B cell (primary cell): ENCODE data around the gene ZNF557. TPM values are rescaled to one million over a fixed set of nuclear protein-coding genes. Genes with fewer than 3 reads are reported as not detected.
"Not testable (repeated sequence)": the region's sequence is repeated elsewhere in the genome, so short reads cannot be mapped to it uniquely, and the experiment has no call there.

Experiments
- ATAC-seq: fragments of 200-7000 bp; cut with Tn5 transposase; one replicate; pipeline ENCODE4 v1.10.0; 2021; ENCODE audit warnings: low read depth, mild to moderate bottlenecking, moderate number of reproducible peaks, moderate library complexity
- CTCF ChIA-PET: fragments of 350-600 bp; sonication (Branson Sonifier 250); formaldehyde crosslinking; loops from one replicate; lab custom pipeline; 2021; ENCODE audit warnings: antibody characterized with exemption, inconsistent platforms; lab: Charles Lee
- POLR2A ChIA-PET: fragments of 350-600 bp; sonication (Branson Sonifier 250); formaldehyde crosslinking; loops from one replicate; lab custom pipeline; 2021; ENCODE audit warnings: antibody characterized with exemption; lab: Charles Lee
- DNase-seq: peaks from one replicate; pipeline ENCODE4 v3.0.0; 2013
- H2AFZ ChIP-seq: 2 replicates; pipeline ENCODE4 v1.6.1; 2012; ENCODE audit warnings: mild to moderate bottlenecking, low read depth, low read length; ENCODE audit not compliant: insufficient read depth, poor library complexity, severe bottlenecking
- H3K27ac ChIP-seq, 2 donors: 1 replicate in 1 of 2; 2 replicates in 1 of 2; pipeline ENCODE4 v1.5.1; 2012 to 2013; ENCODE audit warnings: low read length in 2 of 2, mild to moderate bottlenecking in 2 of 2, moderate library complexity in 1 of 2
- H3K27me3 ChIP-seq, 4 experiments: fragments of 200-600 bp in 1 of 4; sonication (generic) in 1 of 4; replicated peaks in 1 of 4; 1 replicate in 2 of 4; 2 replicates in 2 of 4; pipeline versions ENCODE4 v1.6.1 to v1.7.0; 2013 to 2016; ENCODE audit warnings: low read length in 3 of 4, mild to moderate bottlenecking in 2 of 4, mixed read lengths in 1 of 4, moderate library complexity in 1 of 4; ENCODE audit not compliant: insufficient read depth in 4 of 4, control insufficient read depth in 3 of 4; ENCODE audit errors: control extremely low read depth in 1 of 4
- H3K36me3 ChIP-seq, 2 experiments: replicated peaks in 1 of 2; 1 replicate in 1 of 2; 2 replicates in 1 of 2; pipeline versions ENCODE4 v1.6.1 to v1.7.1; 2013; ENCODE audit warnings: low read length in 1 of 2; ENCODE audit not compliant: insufficient read depth in 2 of 2, control insufficient read depth in 1 of 2; ENCODE audit errors: control extremely low read depth in 1 of 2, extremely low read depth in 1 of 2
- H3K4me1 ChIP-seq, 2 donors: fragments of 200-600 bp in 1 of 2; sonication (generic) in 1 of 2; 1 replicate in 1 of 2; 2 replicates in 1 of 2; pipeline versions ENCODE4 v1.5.1 to v1.6.1; 2013 to 2017; ENCODE audit warnings: low read length in 2 of 2; ENCODE audit not compliant: control insufficient read depth in 2 of 2, insufficient read depth in 2 of 2
- H3K4me2 ChIP-seq: replicated peaks from 2 replicates; pipeline ENCODE3; 2012; ENCODE audit warnings: mild to moderate bottlenecking, low read depth, low read length; ENCODE audit not compliant: poor library complexity, severe bottlenecking
- H3K4me3 ChIP-seq, 5 experiments: fragments of 200-600 bp in 1 of 5; sonication (generic) in 1 of 5; 1 replicate in 3 of 5; 2 replicates in 2 of 5; pipeline versions ENCODE4 v1.5.1 to v1.7.0; 2011 to 2016; ENCODE audit warnings: low read length in 4 of 5, mild to moderate bottlenecking in 4 of 5, low read depth in 2 of 5, control low read depth in 1 of 5, moderate library complexity in 1 of 5; ENCODE audit not compliant: insufficient read depth in 1 of 5; ENCODE audit errors: control extremely low read depth in 1 of 5, extremely low read depth in 1 of 5
- H3K79me2 ChIP-seq: fragments of 200-600 bp; sonication (generic); one replicate; pipeline ENCODE4 v1.6.0; 2016; ENCODE audit warnings: low read length; ENCODE audit not compliant: control insufficient read depth, insufficient read depth
- H3K9ac ChIP-seq: fragments of 200-600 bp; sonication (generic); 2 replicates; pipeline ENCODE4 v1.6.1; 2017; ENCODE audit warnings: mild to moderate bottlenecking, low read length, moderate library complexity
- H3K9me3 ChIP-seq, 3 donors: one replicate each; pipeline versions ENCODE4 v1.6.1 to v1.7.1; 2013; ENCODE audit warnings: low read length in 2 of 3; ENCODE audit not compliant: control insufficient read depth in 2 of 3, insufficient read depth in 1 of 3; ENCODE audit errors: control extremely low read depth in 1 of 3
- H4K20me1 ChIP-seq: 2 replicates; pipeline ENCODE4 v1.6.0; 2012; ENCODE audit warnings: mild to moderate bottlenecking, low read length; ENCODE audit not compliant: insufficient read depth, control insufficient read depth, poor library complexity, severe bottlenecking
- H3K27ac Mint-ChIP-seq: one replicate; pipeline ENCODE4 v1.8.0; 2021; ENCODE audit warnings: mixed read lengths
- H3K27me3 Mint-ChIP-seq: one replicate; pipeline ENCODE4 v1.8.0; 2021; ENCODE audit warnings: mixed read lengths
- H3K4me1 Mint-ChIP-seq: one replicate; pipeline ENCODE4 v1.8.0; 2021; ENCODE audit warnings: mixed read lengths
- H3K4me3 Mint-ChIP-seq: one replicate; pipeline ENCODE4 v1.8.0; 2021; ENCODE audit warnings: mixed read lengths
- H3K9me3 Mint-ChIP-seq: one replicate; pipeline ENCODE4 v1.8.0; 2022; ENCODE audit warnings: mixed read lengths; ENCODE audit not compliant: insufficient read depth
- whole genome bisulfite sequencing: methylation state at CpG from one replicate; pipeline ENCODE4 v1.1.5; 2013; ENCODE audit warnings: missing lambda C conversion rate; ENCODE audit not compliant: insufficient coverage; 5-methylcytosine and 5-hydroxymethylcytosine counted together
- intact Hi-C: fragments of 100-400 bp; cut with micrococcal nuclease; formaldehyde crosslinking; loops from one replicate; pipeline ENCODE4 v1.10.0; 2022
- polyA plus RNA-seq: library from polyadenylated mRNA; depleted of rRNA; stranded (reverse); fragments of >200 nt; gene quantifications from 2 replicates; pipeline ENCODE4 v1.2.3, GENCODE V29; 2012
- total RNA-seq, 2 donors: library from RNA; stranded (reverse); fragments of 120-200 nt in 1 of 2; gene quantifications; 1 replicate in 1 of 2; 2 replicates in 1 of 2; pipeline versions ENCODE4 v1.2.3 to v1.2.4, GENCODE V29; 2013 to 2022

The ZNF557 gene
- total and polyA plus RNA-seq, 2 donors (not counting 1 experiment from before 2014, with no cell fraction given) = 1.5 to 26.8 TPM

- H3K9me3 Mint-ChIP-seq, H3K27ac Mint-ChIP-seq, H3K9me3 ChIP-seq, H3K4me1 Mint-ChIP-seq, H3K27me3 ChIP-seq, intact Hi-C loops, ATAC-seq, H4K20me1 ChIP-seq, CTCF ChIA-PET, H3K4me3 Mint-ChIP-seq, H3K9ac ChIP-seq, H3K27me3 Mint-ChIP-seq, POLR2A ChIA-PET, H3K36me3 ChIP-seq, H3K4me1 ChIP-seq, H2AFZ ChIP-seq, H3K4me3 ChIP-seq, H3K27ac ChIP-seq, H3K79me2 ChIP-seq, H3K4me2 ChIP-seq, DNase-seq: not testable (repeated sequence)
- whole genome bisulfite sequencing = no CpG with 5 or more reads among the region's 9 CpGs
Observed at GRCh38 chr19:7030278-7030677, 39.2 kb upstream of the ZNF557 start, which contains the start of gene MBD3L5. Gene MBD3L5 (plus strand): TSS chr19:7030578. CDS start chr19:7030612, 34 bp downstream.

- WGBS = no CpG with 5 or more reads among the region's 9 CpGs
- POLR2A ChIA-PET, ATAC-seq, H3K4me1 ChIP-seq, H3K27me3 ChIP-seq, intact Hi-C loops, H4K20me1 ChIP-seq, H2AFZ ChIP-seq, H3K36me3 ChIP-seq, H3K27ac Mint-ChIP-seq, H3K4me1 Mint-ChIP-seq, CTCF ChIA-PET, H3K79me2 ChIP-seq, H3K9me3 ChIP-seq, H3K27ac ChIP-seq, DNase-seq, H3K27me3 Mint-ChIP-seq, H3K4me2 ChIP-seq, H3K9ac ChIP-seq, H3K9me3 Mint-ChIP-seq, H3K4me3 Mint-ChIP-seq, H3K4me3 ChIP-seq: not testable (repeated sequence)
Observed at GRCh38 chr19:7040079-7040478, 29.4 kb upstream of the ZNF557 start, which contains the start of gene MBD3L4. Gene MBD3L4 (minus strand): TSS chr19:7040179. CDS start chr19:7040144, 35 bp downstream.

- H3K27ac ChIP-seq, CTCF ChIA-PET, H3K4me3 ChIP-seq, H4K20me1 ChIP-seq, H3K9ac ChIP-seq, H2AFZ ChIP-seq, H3K9me3 ChIP-seq, ATAC-seq, H3K27ac Mint-ChIP-seq, H3K27me3 Mint-ChIP-seq, DNase-seq, H3K36me3 ChIP-seq, intact Hi-C loops, H3K79me2 ChIP-seq, H3K4me3 Mint-ChIP-seq, H3K4me2 ChIP-seq, H3K4me1 ChIP-seq, H3K9me3 Mint-ChIP-seq, H3K4me1 Mint-ChIP-seq, POLR2A ChIA-PET, H3K27me3 ChIP-seq: not testable (repeated sequence)
- WGBS = no CpG with 5 or more reads among the region's 2 CpGs
Observed at GRCh38 chr19:7041563-7041962, 27.9 kb upstream of the ZNF557 start.

GRCh38 chr19:7049021-7049420 is 20.5 kb upstream of the ZNF557 start, which contains the start of gene MBD3L2:
Gene MBD3L2 (plus strand): TSS chr19:7049321. CDS start chr19:7049374, 53 bp downstream.
- H3K27me3 ChIP-seq, ATAC-seq, CTCF ChIA-PET: not testable (repeated sequence)

More at GRCh38 chr19:7049021-7049420, 20.5 kb upstream of the ZNF557 start, which contains the start of gene MBD3L2:
- H3K27ac ChIP-seq, H3K9me3 Mint-ChIP-seq, DNase-seq, H3K4me1 ChIP-seq, POLR2A ChIA-PET, H3K4me2 ChIP-seq, H3K4me3 Mint-ChIP-seq, H3K9me3 ChIP-seq, H4K20me1 ChIP-seq, H2AFZ ChIP-seq, intact Hi-C loops, H3K79me2 ChIP-seq, H3K4me3 ChIP-seq, H3K36me3 ChIP-seq, H3K27me3 Mint-ChIP-seq, H3K27ac Mint-ChIP-seq, H3K9ac ChIP-seq, H3K4me1 Mint-ChIP-seq: not testable (repeated sequence)
- WGBS = no CpG with 5 or more reads among the region's 7 CpGs
